ENCODE data around the gene MIB2. TPM values are rescaled to one million over a fixed set of nuclear protein-coding genes. Genes with fewer than 3 reads are reported as not detected.
A peak's percentile ranks its signal among the peaks of the same experiment; 100 is the strongest.

Gene MIB2
- 34.8 and 47.5 TPM in 2 replicates for total RNA-seq
- polyA plus RNA-seq, result 75.3 and 121 TPM in 2 replicates

GRCh38 chr1:1615256-1616044 lies at the start of gene MIB2:
Gene MIB2, plus strand, starts transcription at chr1:1615500. Its CDS starts 7,953 bp downstream, at chr1:1623453.
- peak within 1 kb of the TSS; percentile 88 for H2AFZ ChIP-seq
- peak within 1 kb of the TSS; percentile 100 for H3K27ac ChIP-seq
- DNase-seq (ENCODE audit: low spot score), result peak; percentile 99
- WGBS (ENCODE audit: low lambda C conversion rate, missing lambda C conversion rate), result under 1% methylated on average over 92 of the region's 107 CpGs
- H3K9me3 ChIP-seq (ENCODE audit: low read depth), result no peaks in the 10 kb centered on the region
- no peak for TF ChIP-seq EZH2phosphoT487 (IDR thresholded peaks at IDR 0.05; ENCODE audit: low read depth, severe bottlenecking, unreplicated experiment)
- TF ChIP-seq CTCF (IDR thresholded peaks at IDR 0.05; ENCODE audit: poor library complexity), result no peak
- no peak for TF ChIP-seq EZH2 (IDR thresholded peaks at IDR 0.05; ENCODE audit: borderline replicate concordance)
- peaks cover 19% of the 10 kb centered on the region for H3K4me1 ChIP-seq (ENCODE audit: insufficient read depth)
- peaks cover 61% of the 10 kb centered on the region for H3K79me2 ChIP-seq
- no peaks in the 10 kb centered on the region for H3K9me2 ChIP-seq (replicated peaks; ENCODE audit: insufficient read depth)
- H3K4me2 ChIP-seq, result peak within 1 kb of the TSS; percentile 94
- H3K36me3 ChIP-seq (replicated peaks; ENCODE audit: insufficient read depth, low read depth), result no peaks in the 10 kb centered on the region
- H3K4me3 ChIP-seq, result peak within 1 kb of the TSS; percentile 97
- H4K20me1 ChIP-seq (ENCODE audit: insufficient read depth, poor library complexity, severe bottlenecking), result peaks cover 14% of the 10 kb centered on the region
- no peaks in the 10 kb centered on the region for H3K27me3 ChIP-seq

GRCh38 chr1:1567152-1567875 lies 48.0 kb upstream of the MIB2 start:
- Histone ChIP-seq H3K27ac (no peak overlapping the region), H3K27me3 (no peaks in the 10 kb centered on the region), H4K20me1 (ENCODE audit: insufficient read depth, poor library complexity, severe bottlenecking) (peaks cover 88% of the 10 kb centered on the region), H3K4me3 (no peak overlapping the region), H3K36me3 (replicated peaks; ENCODE audit: insufficient read depth, low read depth) (no peaks in the 10 kb centered on the region), H3K9me2 (replicated peaks; ENCODE audit: insufficient read depth) (no peaks in the 10 kb centered on the region), H3K79me2 (peaks cover 97% of the 10 kb centered on the region), H2AFZ (no peak overlapping the region), H3K4me2 (no peak overlapping the region), H3K4me1 (ENCODE audit: insufficient read depth) (no peaks in the 10 kb centered on the region), H3K9me3 (ENCODE audit: low read depth) (no peaks in the 10 kb centered on the region)
- no peak for TF ChIP-seq EZH2 (IDR thresholded peaks at IDR 0.05; ENCODE audit: borderline replicate concordance)
- TF ChIP-seq EZH2phosphoT487 (IDR thresholded peaks at IDR 0.05; ENCODE audit: low read depth, severe bottlenecking, unreplicated experiment), result no peak
- no peak for TF ChIP-seq CTCF (IDR thresholded peaks at IDR 0.05; ENCODE audit: poor library complexity)
- DNase-seq (ENCODE audit: low spot score), result no peak
- 95% methylated on average over 31 of the region's 31 CpGs for WGBS (ENCODE audit: low lambda C conversion rate, missing lambda C conversion rate)

- Histone ChIP-seq H3K9me2 (replicated peaks; ENCODE audit: insufficient read depth) (no peaks in the 10 kb centered on the region), H3K4me1 (ENCODE audit: insufficient read depth) (no peaks in the 10 kb centered on the region), H4K20me1 (ENCODE audit: insufficient read depth, poor library complexity, severe bottlenecking) (peaks cover 90% of the 10 kb centered on the region), H2AFZ (no peak overlapping the region), H3K79me2 (peaks cover 99% of the 10 kb centered on the region), H3K4me3 (no peak overlapping the region), H3K27me3 (no peaks in the 10 kb centered on the region), H3K36me3 (replicated peaks; ENCODE audit: insufficient read depth, low read depth) (no peaks in the 10 kb centered on the region), H3K4me2 (no peak overlapping the region), H3K27ac (no peak overlapping the region), H3K9me3 (ENCODE audit: low read depth) (no peaks in the 10 kb centered on the region)
- 73% methylated on average over 10 of the region's 10 CpGs for WGBS (ENCODE audit: low lambda C conversion rate, missing lambda C conversion rate)
- TF ChIP-seq EZH2 (IDR thresholded peaks at IDR 0.05; ENCODE audit: borderline replicate concordance) (no peak), EZH2phosphoT487 (IDR thresholded peaks at IDR 0.05; ENCODE audit: low read depth, severe bottlenecking, unreplicated experiment) (no peak), CTCF (IDR thresholded peaks at IDR 0.05; ENCODE audit: poor library complexity) (no peak)
- DNase-seq (ENCODE audit: low spot score), result no peak
These were observed 47.4 kb upstream of the MIB2 start for GRCh38 chr1:1567891-1568291.

Measured in hepatocyte (in vitro differentiated cells).